Measurements from ENCODE around the gene CELF1. TPM values are rescaled to one million over a fixed set of nuclear protein-coding genes. Genes with fewer than 3 reads are reported as not detected.

Gene CELF1
- total and polyA plus RNA-seq, 10 of the 15 experiments (the other 5 are each of a cell fraction or from before 2014, with no cell fraction given), result 35.3 to 128 (median 85.7) TPM

GRCh38 chr11:47539681-47540039 lies 13.3 kb downstream of the CELF1 start:
- CTCF ChIA-PET, result interaction anchor here (1.3 to 3.3 kb wide), 2 partner anchors 10 to 12 kb away, joined by 3 to 15 read pairs; no protein-coding TSS in a partner anchor
- no peak for ATAC-seq
- POLR2A ChIA-PET, result interaction anchor here (1.1 to 2.2 kb wide), 4 partner anchors 12 to 41 kb away, joined by 5 to 8 read pairs (median 6); no protein-coding TSS in a partner anchor
- no peaks in the 10 kb centered on the region for H3K27me3 ChIP-seq (replicated peaks in 1 of 2; ENCODE audit: control insufficient read depth in 2 of 2, insufficient read depth in 2 of 2, low read length in 1 of 2)
- WGBS (ENCODE audit: insufficient coverage, insufficient replicate concordance, low lambda C conversion rate, missing lambda C conversion rate), result 97% methylated on average over 2 of the region's 2 CpGs
- H3K27ac ChIP-seq (ENCODE audit: control insufficient read depth, insufficient read depth), result no peak overlapping the region
- DNase-seq (ENCODE audit: low read depth, low spot score), result no peak
- RAD21 ChIA-PET (ENCODE audit: unreplicated experiment), result interaction anchor here (1.1 kb wide), 1 partner anchor 26 kb away, joined by 3 read pairs; no protein-coding TSS in a partner anchor
- BruUV-seq (replicated peaks), result no TSS peak
- peaks cover 88% of the 10 kb centered on the region for H3K79me2 ChIP-seq (ENCODE audit: control insufficient read depth, insufficient read depth, low read length)
- intact Hi-C loops (cut with micrococcal nuclease; ENCODE audit: unreplicated experiment), result no loop called here
- SMC1A ChIA-PET (ENCODE audit: uncharacterized antibody, unreplicated experiment), result interaction anchor here (1.0 to 7.2 kb wide), 10 partner anchors 7 to 269 kb away, joined by 3 to 42 read pairs (median 4); no protein-coding TSS in a partner anchor
- H3K36me3 ChIP-seq (ENCODE audit: control insufficient read depth in 2 of 2, insufficient read depth in 2 of 2, low read length in 1 of 2), result peaks cover 2 to 7% of the 10 kb centered on the region in 2 experiments; a peak in 2 of 4 replicates
- H3K9me3 ChIP-seq (replicated peaks; ENCODE audit: control insufficient read depth, insufficient read depth, low read length), result no peaks in the 10 kb centered on the region
- in situ Hi-C loops (cut with MboI), result no loop called here
- peaks cover 8% of the 10 kb centered on the region for H3K4me1 ChIP-seq (ENCODE audit: control insufficient read depth, insufficient read depth, low read length)
- no peak overlapping the region for H3K4me2 ChIP-seq (ENCODE audit: control insufficient read depth, insufficient read depth)
- H2AFZ ChIP-seq (ENCODE audit: control insufficient read depth, low read depth, low read length), result no peak overlapping the region
- no peak for TF ChIP-seq NFYB (IDR thresholded peaks at IDR 0.05; ENCODE audit: insufficient read depth, low read depth, low read length)
- TF ChIP-seq MXI1 (IDR thresholded peaks at IDR 0.05; ENCODE audit: low read depth, low read length), result no peak
- no peak for TF ChIP-seq BHLHE40 (IDR thresholded peaks at IDR 0.05; ENCODE audit: borderline replicate concordance in 1 of 2, low read depth in 2 of 2, low read length in 1 of 2)
- TF ChIP-seq CUX1 (IDR thresholded peaks at IDR 0.05; ENCODE audit: insufficient replicate concordance, low read depth, low read length), result no peak
- TF ChIP-seq TCF7 (IDR thresholded peaks at IDR 0.05; ENCODE audit: borderline replicate concordance), result no peak
- no peak for TF ChIP-seq CHD1 (IDR thresholded peaks at IDR 0.05; ENCODE audit: low read depth, low read length)
- TF ChIP-seq ZBTB33 (IDR thresholded peaks at IDR 0.05), result no peak
- TF ChIP-seq MAX (IDR thresholded peaks at IDR 0.05; ENCODE audit: low read depth, low read length), result no peak
- H3K9ac ChIP-seq (ENCODE audit: control insufficient read depth, insufficient read depth, low read length), result no peak overlapping the region
- H4K20me1 ChIP-seq (ENCODE audit: control insufficient read depth, insufficient read depth), result peaks cover 13% of the 10 kb centered on the region
- no peak overlapping the region for H3K4me3 ChIP-seq
- FAIRE-seq, result no peak
